ENCODE data around the gene TLR10.

The TLR10 gene

GRCh38 chr4:38747629-38748028 is 35.2 kb downstream of the TLR10 start:
- TF ChIP-seq TCF12 (IDR thresholded peaks at IDR 0.05; ENCODE audit: low read depth) (no peak), EGR1 (IDR thresholded peaks at IDR 0.05) (no peak), USF1 (IDR thresholded peaks at IDR 0.05) (no peak), YY1 (IDR thresholded peaks at IDR 0.05; ENCODE audit: low read depth) (no peak), CEBPB (IDR thresholded peaks at IDR 0.05) (no peak), CREB1 (IDR thresholded peaks at IDR 0.05; ENCODE audit: low read depth) (no peak), ZBTB7A (IDR thresholded peaks at IDR 0.05; ENCODE audit: low read depth) (no peak), NFIC (IDR thresholded peaks at IDR 0.05) (no peak), REST (IDR thresholded peaks at IDR 0.05; ENCODE audit: low read depth) (no peak), MAX (IDR thresholded peaks at IDR 0.05) (no peak), TEAD4 (IDR thresholded peaks at IDR 0.05) (no peak), FOXM1 (IDR thresholded peaks at IDR 0.05; ENCODE audit: borderline replicate concordance, low read depth) (no peak), RAD21 (IDR thresholded peaks at IDR 0.05; ENCODE audit: low read depth) (no peak), EP300 (IDR thresholded peaks at IDR 0.05; ENCODE audit: borderline replicate concordance) (no peak), TAF1 (IDR thresholded peaks at IDR 0.05; ENCODE audit: low read depth) (no peak)

- TF ChIP-seq RAD21 (IDR thresholded peaks at IDR 0.05; ENCODE audit: low read depth) (no peak), EGR1 (IDR thresholded peaks at IDR 0.05) (no peak), USF1 (IDR thresholded peaks at IDR 0.05) (no peak), YY1 (IDR thresholded peaks at IDR 0.05; ENCODE audit: low read depth) (no peak), TCF12 (IDR thresholded peaks at IDR 0.05; ENCODE audit: low read depth) (no peak), CEBPB (IDR thresholded peaks at IDR 0.05) (no peak), NFIC (IDR thresholded peaks at IDR 0.05) (no peak), TAF1 (IDR thresholded peaks at IDR 0.05; ENCODE audit: low read depth) (no peak), REST (IDR thresholded peaks at IDR 0.05; ENCODE audit: low read depth) (no peak), ZBTB7A (IDR thresholded peaks at IDR 0.05; ENCODE audit: low read depth) (no peak), CREB1 (IDR thresholded peaks at IDR 0.05; ENCODE audit: low read depth) (no peak), MAX (IDR thresholded peaks at IDR 0.05) (no peak), FOXM1 (IDR thresholded peaks at IDR 0.05; ENCODE audit: borderline replicate concordance, low read depth) (no peak), EP300 (IDR thresholded peaks at IDR 0.05; ENCODE audit: borderline replicate concordance) (no peak), TEAD4 (IDR thresholded peaks at IDR 0.05) (no peak)
Measured at GRCh38 chr4:38745881-38746280, 36.9 kb downstream of the TLR10 start.

- TF ChIP-seq FOXM1 (IDR thresholded peaks at IDR 0.05; ENCODE audit: borderline replicate concordance, low read depth) = no peak
- TF ChIP-seq TEAD4 (IDR thresholded peaks at IDR 0.05) = no peak
- no peak for TF ChIP-seq NFIC (IDR thresholded peaks at IDR 0.05)
- no peak for TF ChIP-seq REST (IDR thresholded peaks at IDR 0.05; ENCODE audit: low read depth)
- TF ChIP-seq USF1 (IDR thresholded peaks at IDR 0.05) = no peak
- no peak for TF ChIP-seq EGR1 (IDR thresholded peaks at IDR 0.05)
- no peak for TF ChIP-seq CREB1 (IDR thresholded peaks at IDR 0.05; ENCODE audit: low read depth)
- TF ChIP-seq TAF1 (IDR thresholded peaks at IDR 0.05; ENCODE audit: low read depth) = no peak
- TF ChIP-seq YY1 (IDR thresholded peaks at IDR 0.05; ENCODE audit: low read depth) = no peak
Measured at GRCh38 chr4:38743866-38744265, 38.9 kb downstream of the TLR10 start.

GRCh38 chr4:38740303-38740702 is 42.5 kb downstream of the TLR10 start:
- TF ChIP-seq EP300 (IDR thresholded peaks at IDR 0.05; ENCODE audit: borderline replicate concordance) (no peak), USF1 (IDR thresholded peaks at IDR 0.05) (no peak), TEAD4 (IDR thresholded peaks at IDR 0.05) (no peak), MAX (IDR thresholded peaks at IDR 0.05) (no peak), YY1 (IDR thresholded peaks at IDR 0.05; ENCODE audit: low read depth) (no peak), CEBPB (IDR thresholded peaks at IDR 0.05) (no peak), ZBTB7A (IDR thresholded peaks at IDR 0.05; ENCODE audit: low read depth) (no peak), TCF12 (IDR thresholded peaks at IDR 0.05; ENCODE audit: low read depth) (no peak), RAD21 (IDR thresholded peaks at IDR 0.05; ENCODE audit: low read depth) (no peak), CREB1 (IDR thresholded peaks at IDR 0.05; ENCODE audit: low read depth) (no peak), REST (IDR thresholded peaks at IDR 0.05; ENCODE audit: low read depth) (no peak)

Data from Ishikawa (cell line).